HG02759 (cell line): ENCODE measurements around the gene UBE2L5.
A peak's percentile ranks its signal among the peaks of the same experiment; 100 is the strongest.
"Not testable (repeated sequence)": the region's sequence is repeated elsewhere in the genome, so short reads cannot be mapped to it uniquely, and the experiment has no call there.

Experiments used
- ATAC-seq: cut with Tn5 transposase; IDR thresholded peaks from one replicate; pipeline ENCODE4 v1.9.1; 2021; ENCODE audit warnings: mild to moderate bottlenecking, moderate library complexity; ENCODE audit not compliant: unreplicated experiment

The UBE2L5 gene

DNA sequence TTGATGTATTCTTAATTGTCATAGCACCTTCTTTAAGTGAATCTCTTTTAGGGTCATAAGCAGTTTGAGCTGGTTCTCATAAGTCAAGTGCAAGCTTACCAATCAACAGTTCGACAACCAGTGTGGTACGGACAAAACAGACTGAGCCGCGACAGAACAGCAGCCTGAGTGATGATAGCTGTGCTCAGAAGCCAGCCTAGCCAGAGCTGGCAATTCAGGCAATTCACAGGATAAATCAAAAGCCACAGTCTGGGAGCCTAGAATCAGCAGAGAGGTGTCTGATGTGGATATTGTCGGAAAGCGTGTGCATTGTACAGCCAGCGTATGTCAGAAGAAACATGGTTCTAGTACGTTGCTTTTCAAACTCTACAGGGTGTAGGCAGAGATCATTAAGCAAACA lies 14.9 kb downstream of the UBE2L5 start:
- ATAC-seq, result no peak

GRCh38 chr13:30438286-30438685 lies 16.0 kb downstream of the UBE2L5 start:
- ATAC-seq, result no peak

GRCh38 chr13:30440910-30441703 lies 18.8 kb downstream of the UBE2L5 start:
- ATAC-seq, result no peak

DNA sequence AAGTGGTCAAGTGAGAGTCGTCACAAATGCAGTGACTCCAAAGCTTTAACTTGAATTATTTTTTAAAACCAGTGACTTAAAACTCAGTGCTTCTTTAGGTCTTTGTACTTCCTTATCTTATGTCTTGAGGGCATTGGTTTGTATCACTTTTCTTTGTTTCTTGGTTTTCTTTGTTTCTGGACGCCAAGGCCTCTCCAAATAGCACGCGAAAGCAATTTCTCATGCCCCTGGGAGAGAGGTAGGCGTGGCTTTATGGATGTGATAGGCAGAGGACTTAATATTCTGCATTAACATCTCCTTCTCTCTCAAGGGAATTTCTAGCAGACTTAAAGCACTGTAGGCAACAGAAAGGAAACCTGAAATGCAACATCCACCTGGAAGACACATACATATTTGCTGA lies 20.6 kb downstream of the UBE2L5 start:
- no peak for ATAC-seq

DNA sequence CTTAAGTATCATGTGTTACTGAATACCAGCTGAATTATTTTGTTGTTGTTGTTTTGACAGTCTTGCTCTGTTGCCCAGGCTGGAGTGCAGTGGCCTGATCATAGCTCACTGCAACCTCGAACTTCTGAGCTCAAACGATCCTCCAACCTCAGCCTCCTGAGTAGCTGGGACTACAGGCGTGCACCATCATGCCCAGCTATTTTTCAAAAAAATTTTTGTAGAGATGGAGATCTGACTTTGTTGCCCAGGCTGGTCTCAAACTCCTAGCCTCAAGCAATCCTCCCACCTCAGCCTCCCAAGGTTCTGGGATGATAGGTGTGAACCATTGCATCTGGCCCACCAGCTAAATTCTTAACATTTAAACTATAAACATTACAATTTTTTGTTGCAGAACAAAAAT lies 21.2 kb downstream of the UBE2L5 start:
- not testable (repeated sequence) for ATAC-seq

DNA sequence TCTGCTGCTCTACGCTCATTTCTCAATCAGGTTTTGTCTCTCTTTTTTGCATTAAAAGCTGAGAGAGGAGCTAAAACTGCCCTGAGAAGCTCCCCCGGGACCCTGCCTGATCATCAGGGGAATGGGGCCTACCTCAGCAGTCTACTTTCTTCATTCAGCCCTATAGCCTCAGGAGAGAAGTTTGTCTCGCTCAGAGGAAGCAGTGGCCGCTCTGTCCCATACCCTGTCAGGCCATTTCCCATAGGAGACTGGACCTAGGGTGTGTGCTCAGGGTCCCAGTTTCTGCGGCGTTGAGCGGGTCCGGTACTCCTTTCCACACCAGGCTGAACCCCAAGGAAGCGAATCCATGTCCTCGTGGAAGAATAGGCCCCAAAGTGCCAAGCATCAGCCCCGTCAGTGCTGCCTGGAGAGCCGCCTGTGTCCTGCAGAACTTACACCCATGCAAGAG lies 21.7 kb downstream of the UBE2L5 start:
- ATAC-seq, result peak; percentile 43

GRCh38 chr13:30446126-30446500 lies 23.8 kb downstream of the UBE2L5 start:
- ATAC-seq, result peak; percentile 2

DNA sequence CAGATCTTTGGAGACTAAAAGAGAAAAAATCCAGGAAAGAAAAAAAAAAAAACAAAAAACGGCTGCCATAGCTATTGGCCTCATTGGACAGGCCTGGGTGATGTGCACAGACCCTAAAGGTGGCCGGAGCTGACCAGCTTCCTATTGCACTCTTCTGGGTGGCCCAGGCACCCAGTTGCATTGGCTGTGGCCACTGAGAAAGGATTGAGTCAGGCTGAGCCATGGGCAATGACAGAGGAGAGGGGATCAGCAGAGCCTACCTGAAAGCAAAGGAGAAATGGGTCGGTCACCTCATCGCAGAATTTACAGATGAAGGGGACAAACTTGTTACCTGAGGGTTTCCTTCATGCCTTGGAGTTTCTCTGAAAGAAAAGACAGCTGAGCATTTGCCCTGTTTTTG lies 26.1 kb downstream of the UBE2L5 start:
- ATAC-seq, result no peak

DNA sequence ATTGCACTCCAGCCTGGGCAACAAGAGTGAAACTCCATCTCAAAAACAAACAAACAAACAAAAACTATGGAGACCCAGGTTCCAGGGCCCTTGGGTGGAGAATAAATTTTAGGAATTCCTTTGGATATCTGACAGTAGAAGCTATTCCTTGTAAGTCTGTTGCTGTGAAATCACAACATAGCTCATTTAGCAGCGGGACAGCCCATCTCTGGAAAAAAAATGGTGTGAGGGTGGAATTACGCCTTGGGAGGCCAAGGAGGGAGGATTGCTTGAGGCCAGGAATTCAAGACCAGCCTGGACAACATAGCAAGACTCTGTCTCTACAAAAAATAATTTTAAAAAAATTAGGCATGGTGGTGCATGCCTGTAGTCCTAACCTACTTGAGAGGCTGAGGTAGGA lies 27.8 kb downstream of the UBE2L5 start:
- ATAC-seq, result no peak

GRCh38 chr13:30451476-30451875 lies 29.2 kb downstream of the UBE2L5 start:
- not testable (repeated sequence) for ATAC-seq

GRCh38 chr13:30453727-30454126 lies 31.4 kb downstream of the UBE2L5 start:
- ATAC-seq, result no peak

GRCh38 chr13:30454991-30455390 lies 32.7 kb downstream of the UBE2L5 start:
- ATAC-seq, result no peak

GRCh38 chr13:30456290-30456689 lies 34.0 kb downstream of the UBE2L5 start:
- ATAC-seq, result no peak

DNA sequence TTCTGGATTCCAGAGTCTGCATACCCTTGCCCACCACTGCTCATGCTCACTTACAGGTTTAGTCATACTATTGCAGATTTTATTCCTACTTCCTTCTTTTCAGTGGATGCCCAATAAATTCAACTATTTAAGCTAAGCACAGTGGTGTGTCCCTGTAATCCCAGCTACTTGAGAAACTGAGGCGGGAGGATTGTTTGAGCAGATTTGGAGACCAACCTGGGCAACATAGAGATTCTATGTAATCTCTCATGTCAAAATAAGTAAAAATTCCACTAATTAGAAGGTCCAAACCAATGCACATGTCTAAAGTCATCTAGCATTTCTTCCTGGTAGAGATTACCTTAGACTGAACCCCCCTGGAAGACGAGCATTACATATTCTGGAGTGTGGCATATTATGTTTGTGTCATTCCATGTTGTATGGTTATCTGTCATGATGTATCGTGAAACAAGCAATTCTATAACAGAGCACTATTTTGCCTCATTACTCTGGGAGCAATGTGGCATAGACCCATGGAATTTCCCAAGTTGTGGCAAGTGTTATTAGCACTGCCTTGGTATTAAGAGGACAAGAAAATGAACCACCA lies 35.1 kb downstream of the UBE2L5 start:
- ATAC-seq, result no peak

DNA sequence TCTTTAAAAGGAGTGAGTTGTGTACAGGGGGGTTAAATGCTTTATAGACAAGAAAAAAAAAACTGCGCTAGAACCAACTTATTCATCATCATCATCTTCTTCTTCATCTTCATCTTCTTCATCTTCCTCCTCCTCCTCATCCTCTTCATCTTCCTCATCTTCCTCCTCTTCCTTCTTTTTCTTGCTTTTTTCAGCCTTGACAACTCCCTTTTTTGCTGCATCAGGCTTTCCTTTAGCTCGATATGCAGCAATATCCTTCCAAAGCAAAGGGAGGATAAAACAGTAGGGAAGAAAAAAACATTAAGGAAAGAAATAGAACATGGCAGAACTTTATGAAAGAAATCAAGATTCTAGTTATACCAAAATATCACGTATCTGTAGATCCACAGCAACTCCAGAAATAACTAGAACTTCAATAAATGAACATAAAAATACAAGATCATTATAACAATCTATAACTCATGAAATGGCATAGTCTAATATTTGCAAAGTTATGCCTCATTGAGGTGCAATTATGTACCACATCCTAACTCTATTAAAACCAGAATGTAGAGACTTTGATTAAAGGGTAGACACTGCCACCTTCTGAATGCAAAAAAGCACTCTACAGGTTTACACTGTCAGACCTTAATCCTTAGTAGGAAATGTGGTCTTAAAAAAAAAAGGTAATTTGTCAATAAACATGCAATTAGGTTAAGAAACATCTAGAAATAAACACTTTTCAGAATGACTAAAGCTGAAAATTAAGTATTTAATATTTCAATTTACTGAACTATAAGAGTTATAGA lies 39.2 kb downstream of the UBE2L5 start:
- ATAC-seq, result not testable (repeated sequence)

DNA sequence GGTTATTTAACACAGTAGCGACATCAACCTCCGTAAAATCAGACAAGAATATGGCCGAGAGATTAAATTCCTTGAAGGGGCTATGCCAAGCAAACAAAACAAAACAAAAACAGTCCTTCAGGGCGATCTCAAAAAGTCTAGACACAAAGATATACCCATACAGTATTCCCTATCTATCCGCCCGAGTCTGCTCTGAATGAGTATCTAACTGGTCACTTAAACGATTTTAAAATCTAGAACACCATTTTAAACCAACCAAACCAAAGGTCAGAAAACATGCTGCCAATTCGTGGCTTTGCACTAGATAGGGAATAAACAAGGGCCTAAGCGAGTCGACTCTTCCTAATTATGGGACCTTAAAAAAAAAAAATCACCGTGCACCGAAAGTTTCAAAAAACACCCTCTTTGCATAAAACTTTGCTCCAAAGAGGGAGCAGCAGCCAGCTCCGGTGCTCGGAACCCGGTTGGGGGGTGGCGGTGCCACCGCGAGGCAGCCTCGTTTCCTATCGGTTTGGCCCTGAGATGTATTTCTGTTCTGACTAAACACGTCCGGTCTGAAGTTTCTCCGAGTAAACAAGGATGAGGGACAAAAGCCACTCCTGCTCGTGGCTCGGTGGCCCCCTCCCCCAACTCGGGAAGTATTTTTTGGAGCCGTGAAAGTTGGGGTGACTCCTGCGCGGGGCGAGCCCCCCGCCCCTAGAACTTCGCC lies 41.6 kb downstream of the UBE2L5 start:
- peak; percentile 39 for ATAC-seq

DNA sequence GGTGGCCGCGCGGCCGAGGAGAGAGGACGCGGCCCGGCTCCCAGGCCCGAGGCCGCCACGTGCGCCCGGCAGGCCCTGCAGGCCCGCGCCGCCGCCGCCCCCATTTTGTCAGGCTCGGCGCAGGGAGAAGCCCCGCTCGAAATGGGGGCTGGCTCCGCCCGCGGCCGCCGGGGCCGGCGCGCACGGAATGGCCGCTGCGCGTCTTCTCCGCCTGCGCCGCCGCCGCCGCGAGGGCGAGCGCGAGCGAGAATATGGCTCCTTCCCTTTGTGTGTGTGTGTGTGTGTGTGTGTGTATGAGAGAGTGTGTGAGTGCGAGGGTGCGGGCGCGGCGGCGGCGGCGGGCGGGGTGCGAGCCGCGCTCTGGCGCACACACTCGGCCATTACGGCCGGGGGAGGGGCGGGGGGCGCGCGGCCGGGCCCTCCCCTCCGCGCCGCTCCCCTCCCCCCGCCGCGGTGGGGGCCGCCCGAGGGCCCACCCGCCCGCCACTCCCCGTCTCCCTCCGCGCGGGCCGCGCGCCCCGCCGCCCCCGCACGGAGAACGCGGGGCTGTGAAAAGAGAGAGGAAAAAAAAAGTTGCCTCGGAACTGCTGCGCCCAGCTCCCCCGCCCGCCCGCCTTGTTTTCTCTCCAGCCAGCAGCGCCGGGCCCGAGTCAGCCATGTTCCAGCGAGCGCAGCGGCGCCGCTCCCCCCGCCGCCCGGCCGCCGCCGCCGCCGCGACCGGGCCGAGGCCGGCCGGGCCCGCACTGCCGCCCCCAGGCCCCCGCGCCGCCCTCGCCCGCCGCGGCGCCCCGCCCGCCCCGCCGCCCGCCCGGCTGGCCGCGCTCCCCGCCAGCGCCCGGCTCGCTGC lies 42.4 kb downstream of the UBE2L5 start:
- ATAC-seq, result peak; percentile 33

- ATAC-seq, result no peak
Observed at GRCh38 chr13:30465343-30465592, 43.0 kb downstream of the UBE2L5 start.

DNA sequence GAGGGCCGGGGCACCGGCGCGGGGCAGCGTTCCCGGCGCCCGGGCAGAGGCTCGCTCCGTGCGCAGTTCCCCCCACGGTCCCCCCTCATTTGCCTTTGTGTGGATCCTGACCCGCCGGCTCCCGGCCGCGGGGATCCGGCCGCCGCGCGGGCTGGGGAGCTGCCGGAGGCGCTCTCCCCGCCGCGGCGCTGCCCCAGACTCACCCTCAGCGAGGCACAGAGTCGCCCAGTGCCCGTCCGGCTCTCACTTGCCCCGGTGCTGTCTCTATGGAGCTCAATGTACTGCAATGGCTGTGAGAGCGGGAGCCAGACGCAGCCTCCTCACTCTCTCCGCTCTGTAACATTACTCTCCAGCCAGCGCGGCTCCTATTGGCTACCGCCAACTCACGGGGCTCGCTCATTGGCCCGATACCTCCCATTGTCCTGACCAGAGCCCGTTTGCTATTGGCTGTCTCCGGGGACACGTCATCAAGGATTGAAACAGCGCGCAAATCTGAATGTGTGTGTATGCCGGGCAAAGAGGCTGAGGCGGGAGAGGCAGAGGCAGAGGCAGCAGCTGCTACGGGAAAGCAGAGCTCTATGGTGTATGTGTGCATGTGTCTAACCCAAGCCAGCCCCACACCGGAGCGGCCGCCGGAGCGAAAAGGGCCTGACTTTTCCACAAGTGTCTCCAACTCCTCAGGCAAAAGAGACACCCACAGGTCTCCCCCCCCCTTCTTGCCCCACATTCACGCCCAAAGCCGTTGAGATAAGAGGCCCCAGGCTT lies 43.5 kb downstream of the UBE2L5 start, which contains the start of gene HMGB1:
Gene HMGB1 (minus strand): TSS at position 344 of the 765 bp plus-strand sequence. CDS start 2,256 bp downstream, outside the sequence.
- peak; percentile 84 for ATAC-seq

DNA sequence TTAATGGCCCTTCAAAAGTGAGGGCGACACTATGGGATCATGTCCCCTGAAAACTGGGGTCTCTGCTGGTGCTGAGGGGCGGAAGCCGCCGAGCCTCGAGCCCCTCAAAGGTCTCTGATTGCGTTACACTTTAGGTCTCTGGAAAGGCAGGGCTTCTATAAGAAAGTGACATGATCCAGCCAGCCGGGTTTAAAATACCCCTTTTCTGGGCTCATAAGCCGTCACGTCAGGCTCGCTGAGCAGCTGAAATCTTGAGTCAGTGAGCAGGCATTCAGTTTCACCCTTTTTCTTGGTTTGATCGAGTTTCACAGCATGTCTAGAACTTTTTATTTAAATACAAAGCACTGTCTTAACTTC lies 44.0 kb downstream of the UBE2L5 start:
- ATAC-seq, result no peak
